HG03159 (cell line): ENCODE measurements around the gene MAP1LC3B2.
"Not testable (repeated sequence)": the region's sequence is repeated elsewhere in the genome, so short reads cannot be mapped to it uniquely, and the experiment has no call there.

Experiments used
- ATAC-seq: cut with Tn5 transposase; IDR thresholded peaks from one replicate; pipeline ENCODE4 v1.9.1; 2021; ENCODE audit warnings: mild to moderate bottlenecking, moderate library complexity; ENCODE audit not compliant: unreplicated experiment

The MAP1LC3B2 gene

DNA sequence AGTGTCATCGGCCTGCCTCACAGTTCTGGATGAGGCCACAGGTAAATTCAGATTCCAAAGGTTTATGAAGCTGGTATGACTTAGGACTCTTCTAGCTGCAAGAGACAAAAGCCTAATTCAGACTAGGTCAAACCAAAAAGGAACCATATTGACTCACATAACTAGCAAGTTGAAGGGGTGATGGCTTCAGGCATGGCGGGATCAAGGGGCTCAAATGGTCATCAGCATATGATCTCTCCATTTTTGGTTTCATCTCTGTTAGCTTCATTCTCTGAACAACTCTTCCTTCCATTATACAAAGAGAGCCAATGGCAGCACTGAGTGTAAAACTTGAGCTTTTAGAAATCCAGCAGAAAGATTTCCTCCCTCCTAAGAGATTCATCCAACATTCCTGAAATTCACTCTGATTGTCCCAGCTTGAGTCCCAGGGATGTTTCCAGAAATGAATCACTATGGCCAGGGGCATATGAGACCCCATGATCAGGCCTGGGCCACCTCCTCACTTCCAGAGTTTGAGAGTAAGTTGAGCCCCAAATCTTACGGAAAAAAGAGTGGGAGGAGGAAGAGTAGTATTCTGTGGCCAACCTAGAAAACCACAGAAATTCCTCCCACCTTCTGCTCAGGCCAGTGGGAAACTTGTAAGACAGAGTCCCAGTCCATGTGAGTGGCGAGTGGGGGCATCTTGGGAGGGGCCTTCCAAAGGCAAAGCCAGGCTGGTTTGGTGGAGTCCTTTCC is 2.0 kb upstream of the MAP1LC3B2 start:
- ATAC-seq = no peak

GRCh38 chr12:116558280-116559161 is 660 bp upstream of the MAP1LC3B2 start:
- ATAC-seq = no peak

DNA sequence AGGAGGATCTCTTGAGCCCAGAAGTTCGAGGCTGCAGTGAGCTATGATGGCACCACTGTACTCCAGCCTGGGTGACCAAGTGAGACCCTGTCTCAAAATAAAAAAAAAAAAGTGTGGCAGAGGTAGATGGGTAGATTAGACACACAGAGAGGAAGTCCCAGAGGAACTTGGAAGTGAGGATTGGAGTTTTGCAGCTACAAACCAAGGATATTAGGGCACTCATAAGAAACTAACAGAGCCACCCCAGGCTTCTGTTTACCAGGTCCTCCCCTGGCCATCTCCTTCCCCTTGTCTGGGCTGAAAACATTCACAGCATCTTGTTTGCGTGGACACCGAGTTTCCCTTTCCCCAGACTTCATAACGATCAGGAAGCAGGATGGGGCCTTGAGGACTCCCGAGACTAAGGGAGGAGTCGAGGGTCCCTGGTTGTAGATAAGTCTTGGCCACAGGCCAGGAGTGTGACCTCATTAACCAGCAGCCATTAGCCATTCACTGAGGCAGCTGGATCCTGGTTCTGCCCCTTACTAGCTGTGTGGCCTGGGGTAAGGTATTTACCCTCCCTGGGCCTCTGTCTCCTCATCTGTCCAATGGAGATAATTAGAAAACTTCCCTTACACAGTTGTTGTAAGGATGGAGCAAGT is 2.1 kb downstream of the MAP1LC3B2 start:
- no peak for ATAC-seq

GRCh38 chr12:116562090-116562489 is 2.9 kb downstream of the MAP1LC3B2 start:
- ATAC-seq = no peak

- no peak for ATAC-seq
Measured at GRCh38 chr12:116563262-116563661, 4.1 kb downstream of the MAP1LC3B2 start.

GRCh38 chr12:116564080-116564479 is 4.9 kb downstream of the MAP1LC3B2 start:
- ATAC-seq = no peak

DNA sequence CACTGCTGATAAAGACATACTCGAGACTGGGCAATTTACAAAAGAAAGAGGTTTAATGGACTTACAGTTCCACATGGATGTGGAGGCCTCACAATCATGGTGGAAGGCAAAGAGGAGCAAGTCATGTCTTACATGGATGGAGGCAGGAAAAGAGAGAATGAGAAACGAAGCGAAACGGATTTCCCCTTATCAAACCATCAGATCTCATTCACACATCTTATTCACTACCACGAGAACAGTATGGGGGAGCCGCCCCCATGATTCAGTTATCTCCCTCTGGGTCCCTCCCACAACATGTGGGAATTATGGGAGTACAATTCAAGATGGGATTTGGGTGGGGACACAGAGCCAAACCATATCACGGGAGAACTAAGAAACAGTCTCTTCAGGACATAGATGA is 6.0 kb downstream of the MAP1LC3B2 start:
- not testable (repeated sequence) for ATAC-seq

GRCh38 chr12:116565963-116566362 is 6.8 kb downstream of the MAP1LC3B2 start:
- ATAC-seq = no peak

DNA sequence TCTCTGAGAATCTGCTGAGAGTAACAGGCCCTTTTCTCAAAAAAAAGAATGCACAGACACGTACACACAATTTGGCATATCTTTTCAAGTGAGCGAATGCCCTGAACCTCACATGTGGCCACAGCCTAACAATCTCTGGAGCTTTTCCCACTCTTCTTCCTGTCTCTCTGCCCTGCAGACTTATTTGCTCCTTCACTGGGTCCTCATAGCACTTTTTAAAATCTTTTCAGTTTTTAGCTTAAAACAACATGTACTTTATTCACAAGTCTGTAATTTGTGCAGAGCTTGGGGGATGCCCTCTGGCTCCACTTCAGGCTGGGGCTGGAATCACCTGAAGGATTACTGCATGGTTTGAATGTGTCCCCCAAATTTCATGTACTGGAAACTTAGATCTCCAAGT is 9.0 kb downstream of the MAP1LC3B2 start:
- no peak for ATAC-seq

GRCh38 chr12:116571089-116571488 is 11.9 kb downstream of the MAP1LC3B2 start:
- no peak for ATAC-seq

DNA sequence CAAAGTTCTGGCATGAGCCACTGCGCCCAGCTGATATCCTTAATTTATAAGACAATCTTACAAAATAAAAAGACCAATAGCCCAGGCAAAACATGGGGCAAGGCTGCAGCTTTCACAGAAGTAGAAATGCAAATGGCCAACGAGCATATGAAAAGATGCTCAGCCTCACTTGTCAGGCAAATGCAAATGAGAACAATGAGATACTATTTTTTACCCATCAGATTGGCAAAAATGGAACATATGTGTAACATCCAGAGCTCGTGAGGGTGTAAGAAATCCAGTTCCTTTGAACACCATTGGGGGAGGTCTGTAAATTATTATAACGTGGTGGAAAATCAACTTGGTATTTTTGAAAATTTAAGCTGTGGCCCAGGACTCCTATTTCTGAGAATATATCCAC is 14.6 kb downstream of the MAP1LC3B2 start:
- ATAC-seq = no peak

- not testable (repeated sequence) for ATAC-seq
Measured at GRCh38 chr12:116575754-116576153, 16.6 kb downstream of the MAP1LC3B2 start.

GRCh38 chr12:116577154-116577561 is 18.0 kb downstream of the MAP1LC3B2 start:
- no peak for ATAC-seq

- ATAC-seq = no peak
Measured at GRCh38 chr12:116578051-116578450, 18.9 kb downstream of the MAP1LC3B2 start.

DNA sequence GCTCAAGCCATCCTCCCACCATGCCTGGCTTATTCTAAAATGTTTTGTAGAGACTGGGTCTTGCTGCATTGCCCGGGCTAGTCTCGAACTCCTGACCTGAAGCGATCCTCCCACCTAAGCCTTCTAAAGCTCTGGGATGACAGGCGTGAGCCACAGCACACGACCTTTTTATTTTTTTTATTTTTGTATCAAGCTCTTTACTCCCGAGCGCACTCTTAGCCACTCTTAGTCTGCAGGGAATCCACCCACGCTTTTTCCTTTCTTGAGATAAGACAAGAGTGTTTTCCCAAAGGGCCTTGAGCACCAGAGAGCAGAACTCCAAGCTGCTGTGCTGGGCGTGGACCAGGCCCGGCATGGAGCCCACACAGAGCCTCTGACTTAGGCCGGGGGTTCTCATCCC is 23.4 kb downstream of the MAP1LC3B2 start:
- no peak for ATAC-seq

GRCh38 chr12:116583129-116583694 is 24.0 kb downstream of the MAP1LC3B2 start:
- ATAC-seq = no peak

DNA sequence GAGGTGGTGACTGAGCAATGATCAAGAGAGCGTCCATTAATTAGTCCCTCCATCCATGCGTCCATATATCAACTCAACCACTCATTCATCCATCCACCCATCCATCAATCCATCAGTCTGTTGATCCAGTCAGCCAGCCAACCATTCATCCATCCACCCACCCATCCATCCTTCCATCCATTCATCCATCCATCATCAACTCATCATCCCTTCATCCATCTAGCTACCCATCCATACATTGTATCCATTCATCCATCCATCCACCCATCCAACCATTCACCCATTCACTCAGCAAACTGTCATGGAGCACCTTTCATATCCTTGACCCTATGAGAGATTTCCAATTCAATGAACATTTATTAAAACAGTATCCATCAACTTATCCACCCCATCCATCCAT is 28.1 kb downstream of the MAP1LC3B2 start:
- no peak for ATAC-seq

- no peak for ATAC-seq
Measured at GRCh38 chr12:116588390-116589028, 29.3 kb downstream of the MAP1LC3B2 start.

DNA sequence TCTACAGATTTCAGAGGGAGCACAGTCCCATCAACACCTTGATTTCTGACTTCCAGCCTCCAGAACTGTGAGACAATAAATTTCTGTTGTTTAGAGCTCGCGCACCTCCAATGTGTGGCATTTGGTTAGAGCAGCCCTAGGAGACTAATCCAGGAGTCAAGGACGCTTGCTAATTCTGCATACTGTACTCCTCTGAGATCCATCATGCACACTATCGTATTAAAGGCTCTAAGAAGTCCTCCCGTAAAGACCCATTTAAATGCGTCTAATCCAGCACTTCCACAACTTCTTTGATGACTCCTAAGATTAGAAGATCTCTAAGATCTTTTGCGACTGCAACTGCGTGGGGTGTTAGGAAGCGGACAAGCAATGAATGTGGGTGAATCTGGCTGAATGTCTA is 30.4 kb downstream of the MAP1LC3B2 start:
- ATAC-seq = no peak

GRCh38 chr12:116590561-116590960 is 31.4 kb downstream of the MAP1LC3B2 start:
- no peak for ATAC-seq
